Stimulated activated CD8-positive, alpha-beta memory T cell treated with anti-CD3 and anti-CD28 coated beads, Interleukin-12 subunit alpha, Interleukin-12 subunit beta, amount 100 ng/mL, for 4 hours (primary cell): ENCODE measurements around the gene C11orf71.

Experiments used
- DNase-seq: peaks from one replicate; pipeline ENCODE4 v3.0.0-alpha.2; 2020; ENCODE audit warnings: low read depth

C11orf71 gene

DNA sequence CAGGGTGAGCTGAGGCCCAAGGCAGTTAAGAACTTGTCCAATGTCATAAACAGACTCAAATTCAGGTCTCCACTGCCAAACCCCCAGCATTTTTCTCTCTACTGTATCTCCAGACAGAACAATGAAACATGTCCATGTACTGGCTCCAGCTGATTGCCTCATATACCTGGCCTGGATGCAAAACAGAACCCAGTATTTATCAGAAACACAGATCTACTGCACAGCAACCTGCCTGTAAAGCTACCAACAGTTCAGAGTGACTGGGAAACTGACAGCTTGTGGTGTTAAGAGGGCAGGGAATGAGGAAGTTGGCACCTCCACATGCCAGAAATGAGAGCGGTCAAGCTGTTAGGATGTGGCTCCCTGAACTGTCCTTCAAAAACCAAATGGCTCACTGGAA, 41.6 kb downstream of the C11orf71 start:
- no peak for DNase-seq

DNA sequence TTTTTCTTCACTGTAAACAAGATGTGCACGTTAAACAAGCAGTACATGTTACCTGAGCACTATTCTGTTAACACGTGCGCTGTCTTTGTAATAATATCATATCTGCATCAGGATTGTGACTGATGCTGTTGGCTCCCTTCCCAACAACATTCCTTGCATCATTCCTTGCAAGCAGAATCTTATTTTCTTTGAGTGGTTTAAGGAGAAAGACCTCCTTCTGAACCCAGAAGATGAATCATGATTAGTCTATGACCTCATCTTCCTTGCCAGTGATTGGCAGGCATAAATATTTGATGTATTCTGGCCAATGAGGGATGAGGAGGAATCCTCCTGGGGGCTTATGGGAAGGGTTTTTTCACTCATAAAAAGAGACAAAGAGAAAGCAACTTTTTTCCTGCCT, 46.2 kb downstream of the C11orf71 start:
- no peak for DNase-seq

DNA sequence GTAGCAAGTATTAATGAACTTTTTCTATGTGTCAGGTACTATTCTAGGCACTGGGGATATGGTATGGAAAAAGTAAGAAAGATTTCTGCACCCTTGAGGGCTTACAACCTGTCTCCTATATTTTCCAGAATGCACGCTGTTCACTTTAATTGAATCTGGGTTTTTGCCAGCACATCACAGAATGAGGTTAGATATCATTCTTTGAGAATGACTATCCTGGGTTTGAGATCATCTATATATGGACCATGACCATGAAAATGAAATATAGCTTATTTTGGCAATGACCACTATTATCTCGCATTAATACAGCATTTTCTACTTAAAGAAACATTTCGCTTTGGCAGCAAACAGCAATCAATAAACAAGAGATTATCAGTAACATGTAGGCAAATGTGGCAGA, 46.9 kb downstream of the C11orf71 start:
- no peak for DNase-seq

DNA sequence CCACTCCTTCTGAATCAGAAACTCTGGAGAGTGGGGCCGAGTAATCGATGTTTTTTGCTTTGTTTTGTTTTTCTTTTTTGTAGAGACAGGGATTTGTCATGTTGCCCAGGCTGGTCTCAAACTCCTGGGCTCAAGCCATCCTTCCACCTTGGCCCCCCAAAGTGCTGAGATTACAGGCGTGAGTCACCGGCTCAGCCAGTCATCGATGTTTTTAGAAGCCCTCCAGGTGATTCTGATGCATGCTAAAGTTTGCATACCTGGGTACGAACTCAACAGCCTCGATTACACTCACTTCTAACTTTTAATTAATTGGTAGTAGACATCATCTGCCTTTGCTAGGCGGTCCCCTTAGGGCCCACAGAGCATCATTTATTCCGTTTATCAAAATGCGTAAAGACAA, 50.3 kb downstream of the C11orf71 start:
- DNase-seq, result no peak
